Ascending aorta (tissue), 2 donors: ENCODE results near the gene LCN9. TPM values are rescaled to one million over a fixed set of nuclear protein-coding genes. Genes with fewer than 3 reads are reported as not detected.
"Not testable (repeated sequence)": the region's sequence is repeated elsewhere in the genome, so short reads cannot be mapped to it uniquely, and the experiment has no call there.

ENCODE experiments used
- DNase-seq, 2 donors: peaks; one replicate each; pipeline ENCODE4 v3.0.0-alpha.2; 2019; ENCODE audit warnings: low spot score in 2 of 2
- H3K27ac ChIP-seq, 2 donors: fragments of 200-600 bp; sonication (generic); one replicate each; pipeline ENCODE4 v1.5.1; 2016 to 2017; ENCODE audit warnings: mild to moderate bottlenecking in 1 of 2
- H3K27me3 ChIP-seq: fragments of 200-600 bp; sonication (generic); one replicate; pipeline ENCODE4 v1.5.1; 2017
- H3K36me3 ChIP-seq, 2 donors: fragments of 200-600 bp; sonication (generic); one replicate each; pipeline ENCODE4 v1.5.1; 2016
- H3K4me1 ChIP-seq, 2 donors: fragments of 200-600 bp; sonication (generic); one replicate each; pipeline ENCODE4 v1.5.1; 2016 to 2017; ENCODE audit warnings: mild to moderate bottlenecking in 1 of 2
- H3K4me3 ChIP-seq, 2 donors: fragments of 200-600 bp; sonication (generic); one replicate each; pipeline ENCODE4 v1.5.1; 2016 to 2017; ENCODE audit warnings: mild to moderate bottlenecking in 1 of 2
- H3K9me3 ChIP-seq, 2 donors: fragments of 200-600 bp; sonication (generic); one replicate each; pipeline ENCODE4 v1.5.1; 2016
- intact Hi-C: fragments of 100-400 bp; cut with DNase I; formaldehyde crosslinking; loops from one replicate; pipeline ENCODE4 v1.15.1; 2023
- total RNA-seq: library from RNA; depleted of rRNA; stranded (reverse); fragments of >200 nt; gene quantifications from one replicate; pipeline ENCODE4 v1.1.0, GENCODE V29; 2016
- TF ChIP-seq, protein P1 (sequence below), 3 experiments: fragments of 200-600 bp in 2 of 3; fragments of 450-650 bp in 1 of 3; sonication (generic) in 2 of 3; IDR thresholded peaks; one replicate each; pipeline ENCODE4 v1.5.1; 2016 to 2019; ENCODE audit warnings: antibody characterized with exemption in 3 of 3, mild to moderate bottlenecking in 1 of 3, moderate library complexity in 1 of 3

Gene LCN9
- total RNA-seq, 1 donor from 2014 or later = not detected

- TF ChIP-seq, protein P1, sequence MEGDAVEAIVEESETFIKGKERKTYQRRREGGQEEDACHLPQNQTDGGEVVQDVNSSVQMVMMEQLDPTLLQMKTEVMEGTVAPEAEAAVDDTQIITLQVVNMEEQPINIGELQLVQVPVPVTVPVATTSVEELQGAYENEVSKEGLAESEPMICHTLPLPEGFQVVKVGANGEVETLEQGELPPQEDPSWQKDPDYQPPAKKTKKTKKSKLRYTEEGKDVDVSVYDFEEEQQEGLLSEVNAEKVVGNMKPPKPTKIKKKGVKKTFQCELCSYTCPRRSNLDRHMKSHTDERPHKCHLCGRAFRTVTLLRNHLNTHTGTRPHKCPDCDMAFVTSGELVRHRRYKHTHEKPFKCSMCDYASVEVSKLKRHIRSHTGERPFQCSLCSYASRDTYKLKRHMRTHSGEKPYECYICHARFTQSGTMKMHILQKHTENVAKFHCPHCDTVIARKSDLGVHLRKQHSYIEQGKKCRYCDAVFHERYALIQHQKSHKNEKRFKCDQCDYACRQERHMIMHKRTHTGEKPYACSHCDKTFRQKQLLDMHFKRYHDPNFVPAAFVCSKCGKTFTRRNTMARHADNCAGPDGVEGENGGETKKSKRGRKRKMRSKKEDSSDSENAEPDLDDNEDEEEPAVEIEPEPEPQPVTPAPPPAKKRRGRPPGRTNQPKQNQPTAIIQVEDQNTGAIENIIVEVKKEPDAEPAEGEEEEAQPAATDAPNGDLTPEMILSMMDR (IDR thresholded peaks at IDR 0.05) = no peak
- Histone ChIP-seq H3K4me3 (no peak overlapping the region), H3K27me3 (no peaks in the 10 kb centered on the region), H3K4me1 (no peaks in the 10 kb centered on the region), H3K9me3 (no peaks in the 10 kb centered on the region), H3K36me3 (no peaks in the 10 kb centered on the region), H3K27ac (no peak overlapping the region)
- DNase-seq = no peak
- intact Hi-C loops = no loop called here
Measured at GRCh38 chr9:135670721-135671590, 7.8 kb downstream of the LCN9 start.

DNA sequence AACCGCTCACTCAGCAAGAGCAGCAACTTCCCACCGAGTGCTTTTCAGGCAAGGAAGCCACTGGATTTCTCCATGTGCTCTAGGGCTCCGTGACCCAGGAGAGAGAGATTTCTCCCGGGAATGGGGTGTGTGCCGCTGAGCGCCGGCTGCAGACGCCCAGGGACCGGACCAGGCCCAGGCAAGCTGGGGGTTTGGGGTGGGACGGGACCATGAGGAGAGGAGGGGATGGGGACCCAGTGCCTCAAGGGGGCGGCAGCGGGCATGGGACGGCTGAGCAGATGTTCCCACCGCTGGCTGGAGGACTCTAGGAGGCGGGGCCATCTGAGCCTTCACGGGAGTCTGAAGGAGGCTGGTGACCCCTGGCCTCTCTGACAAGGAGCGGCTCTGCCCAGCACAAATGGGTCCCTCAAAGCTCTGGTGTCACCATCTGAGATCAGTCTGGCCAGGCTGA is 8.5 kb downstream of the LCN9 start:
- DNase-seq = no peak
- Histone ChIP-seq H3K4me3 (no peak overlapping the region), H3K36me3 (no peaks in the 10 kb centered on the region), H3K4me1 (no peaks in the 10 kb centered on the region), H3K27me3 (no peaks in the 10 kb centered on the region), H3K9me3 (no peaks in the 10 kb centered on the region), H3K27ac (no peak overlapping the region)
- TF ChIP-seq, protein P1 (IDR thresholded peaks at IDR 0.05) = no peak
- intact Hi-C loops = no loop called here

- H3K36me3 ChIP-seq, intact Hi-C loops, H3K4me1 ChIP-seq, H3K9me3 ChIP-seq, H3K27ac ChIP-seq, DNase-seq, H3K4me3 ChIP-seq, H3K27me3 ChIP-seq: not testable (repeated sequence)
Measured at GRCh38 chr9:135672786-135673185, 9.7 kb downstream of the LCN9 start.

DNA sequence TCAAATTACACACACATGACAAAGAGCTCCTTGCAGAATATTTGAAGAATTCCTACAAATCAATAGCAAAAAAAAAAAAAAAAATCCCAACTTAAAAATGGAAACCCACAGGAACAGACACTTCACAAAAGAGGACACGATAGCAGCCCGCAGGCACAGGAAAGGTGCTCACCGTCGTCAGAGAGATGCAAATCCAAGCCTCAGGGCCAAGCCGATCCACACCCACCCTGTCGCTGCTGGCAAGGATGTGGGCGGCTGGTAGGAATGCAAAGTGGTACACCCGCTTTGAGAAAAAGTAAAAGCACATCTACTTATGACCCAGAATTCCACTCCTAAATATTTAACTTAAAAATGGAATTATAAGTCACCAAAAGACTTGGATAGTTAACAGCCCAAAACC is 10.8 kb downstream of the LCN9 start:
- H3K36me3 ChIP-seq = no peaks in the 10 kb centered on the region
- H3K27me3 ChIP-seq = no peaks in the 10 kb centered on the region
- H3K4me3 ChIP-seq = no peak overlapping the region
- H3K9me3 ChIP-seq = no peaks in the 10 kb centered on the region
- intact Hi-C loops = no loop called here
- no peak for DNase-seq
- no peak overlapping the region for H3K27ac ChIP-seq
- H3K4me1 ChIP-seq = no peaks in the 10 kb centered on the region
- TF ChIP-seq, protein P1 (IDR thresholded peaks at IDR 0.05) = no peak

GRCh38 chr9:135674977-135675376 is 11.9 kb downstream of the LCN9 start:
- no peaks in the 10 kb centered on the region for H3K9me3 ChIP-seq
- no peak for DNase-seq
- no peak overlapping the region for H3K27ac ChIP-seq
- TF ChIP-seq, protein P1 (IDR thresholded peaks at IDR 0.05) = no peak
- no peaks in the 10 kb centered on the region for H3K27me3 ChIP-seq
- intact Hi-C loops = no loop called here
- H3K36me3 ChIP-seq = no peaks in the 10 kb centered on the region
- no peaks in the 10 kb centered on the region for H3K4me1 ChIP-seq
- H3K4me3 ChIP-seq = no peak overlapping the region

- no peaks in the 10 kb centered on the region for H3K36me3 ChIP-seq
- H3K9me3 ChIP-seq = no peaks in the 10 kb centered on the region
- H3K27me3 ChIP-seq = no peaks in the 10 kb centered on the region
- no peak overlapping the region for H3K4me3 ChIP-seq
- intact Hi-C loops = no loop called here
- no peak overlapping the region for H3K27ac ChIP-seq
- H3K4me1 ChIP-seq = no peaks in the 10 kb centered on the region
- TF ChIP-seq, protein P1 (IDR thresholded peaks at IDR 0.05) = no peak
- no peak for DNase-seq
Measured at GRCh38 chr9:135676891-135677290, 13.8 kb downstream of the LCN9 start.
